Amniotic stem cell (primary cell): ENCODE data around the gene TXNDC12.
"Not testable (repeated sequence)": the region's sequence is repeated elsewhere in the genome, so short reads cannot be mapped to it uniquely, and the experiment has no call there.

Experiments used
- DNase-seq: peaks from one replicate; lab custom pipeline; 2025; lab: John Stamatoyannopoulos, UW

The TXNDC12 gene

DNA sequence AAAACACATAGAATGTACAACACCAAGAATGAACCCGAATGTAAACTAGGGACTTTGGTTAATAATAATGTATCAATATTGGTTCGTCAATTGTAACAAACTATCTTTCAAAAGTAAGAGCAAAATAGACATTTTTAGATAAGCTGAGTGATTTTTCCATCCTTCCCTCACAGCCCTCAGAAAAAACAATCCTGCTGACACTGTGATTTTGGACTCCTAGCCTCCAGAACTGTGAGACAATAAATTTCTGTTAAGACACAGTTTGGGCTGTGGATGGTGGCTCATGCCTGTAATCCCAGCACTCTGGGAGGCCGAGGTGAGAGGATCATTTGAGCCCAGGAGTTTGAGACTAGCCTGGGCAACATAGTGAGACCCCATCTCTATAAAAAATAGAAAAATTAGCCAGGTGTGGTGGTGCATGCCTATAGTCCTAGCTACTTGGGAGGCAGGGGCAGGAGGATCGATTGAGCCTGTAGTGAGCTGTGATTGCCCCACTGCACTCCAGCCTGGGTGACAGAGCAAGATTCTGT is 9.3 kb downstream of the TXNDC12 start:
- not testable (repeated sequence) for DNase-seq

DNA sequence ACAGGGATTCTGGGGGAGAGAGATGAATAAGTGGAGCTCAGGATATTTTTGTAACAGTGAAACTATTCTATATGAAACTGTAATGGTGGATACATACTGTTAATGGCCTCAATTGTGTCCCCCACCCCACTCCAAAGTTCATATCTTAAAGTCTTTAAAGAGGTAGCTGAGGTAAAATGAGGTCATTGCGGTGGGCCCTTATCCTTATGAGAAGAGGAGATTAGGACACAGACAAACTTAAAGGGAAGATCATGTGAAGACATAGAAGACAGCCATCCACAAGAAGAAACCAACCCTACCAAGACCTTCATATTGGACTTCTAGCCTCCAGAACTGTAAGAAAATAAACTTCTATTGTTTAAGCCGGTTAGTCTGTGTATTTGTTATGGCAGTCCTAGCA is 9.8 kb downstream of the TXNDC12 start:
- no peak for DNase-seq

GRCh38 chr1:52041551-52042185 is 13.3 kb downstream of the TXNDC12 start:
- no peak for DNase-seq

DNA sequence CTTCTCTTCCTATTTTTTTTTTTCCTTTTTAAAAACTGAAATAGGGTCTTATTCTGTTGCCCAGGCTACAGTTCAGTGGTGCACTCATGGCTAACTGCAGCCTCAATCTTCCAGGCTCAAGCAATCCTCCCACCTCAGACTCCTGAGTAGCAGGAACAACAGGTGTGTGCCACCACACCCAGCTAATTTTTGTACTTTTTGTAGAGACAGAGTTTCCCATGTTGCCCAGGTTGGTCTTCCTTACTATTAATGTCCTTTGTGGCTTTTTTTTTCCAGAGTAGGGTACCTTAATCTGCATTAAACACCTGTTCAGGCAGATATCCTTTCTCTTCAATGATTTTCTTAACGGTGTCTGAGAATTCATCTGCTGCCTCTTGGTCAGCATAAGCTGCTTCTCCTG is 17.1 kb downstream of the TXNDC12 start:
- no peak for DNase-seq

DNA sequence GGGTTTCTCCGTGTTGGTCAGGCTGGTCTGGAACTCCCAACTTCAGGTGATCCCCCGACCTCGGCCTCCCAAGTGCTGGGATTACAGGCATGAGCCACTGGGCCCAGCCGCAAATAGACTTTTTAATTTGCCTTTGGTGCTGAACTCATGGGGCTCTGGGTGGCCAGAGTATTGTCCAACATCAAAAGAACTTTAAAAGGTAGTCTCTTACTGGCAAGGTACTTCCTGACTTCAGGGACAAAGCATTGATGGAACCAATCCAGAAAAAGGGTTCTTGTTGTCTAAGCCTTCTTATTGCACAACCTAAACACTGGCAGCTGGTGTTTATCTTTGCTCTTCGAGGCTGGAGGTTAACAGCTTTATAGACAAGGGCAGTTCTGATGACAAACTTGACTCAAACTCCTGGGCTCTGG is 17.6 kb downstream of the TXNDC12 start:
- DNase-seq: no peak

DNA sequence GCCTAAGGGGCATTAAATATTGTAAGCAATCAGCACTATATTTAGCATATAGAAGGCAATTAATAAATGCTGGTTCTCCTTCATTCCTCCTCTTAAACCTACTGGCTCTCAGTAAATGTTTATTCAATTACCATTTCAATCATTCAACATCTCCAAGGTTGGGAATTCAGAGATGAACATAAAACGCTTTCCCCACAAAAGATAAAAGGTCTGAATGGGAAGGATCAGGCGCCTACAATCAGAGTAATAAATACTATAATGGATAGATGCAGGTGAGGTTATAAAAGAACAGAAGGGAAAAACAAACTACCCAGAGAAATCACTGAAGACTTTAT is 21.0 kb downstream of the TXNDC12 start:
- DNase-seq: no peak

DNA sequence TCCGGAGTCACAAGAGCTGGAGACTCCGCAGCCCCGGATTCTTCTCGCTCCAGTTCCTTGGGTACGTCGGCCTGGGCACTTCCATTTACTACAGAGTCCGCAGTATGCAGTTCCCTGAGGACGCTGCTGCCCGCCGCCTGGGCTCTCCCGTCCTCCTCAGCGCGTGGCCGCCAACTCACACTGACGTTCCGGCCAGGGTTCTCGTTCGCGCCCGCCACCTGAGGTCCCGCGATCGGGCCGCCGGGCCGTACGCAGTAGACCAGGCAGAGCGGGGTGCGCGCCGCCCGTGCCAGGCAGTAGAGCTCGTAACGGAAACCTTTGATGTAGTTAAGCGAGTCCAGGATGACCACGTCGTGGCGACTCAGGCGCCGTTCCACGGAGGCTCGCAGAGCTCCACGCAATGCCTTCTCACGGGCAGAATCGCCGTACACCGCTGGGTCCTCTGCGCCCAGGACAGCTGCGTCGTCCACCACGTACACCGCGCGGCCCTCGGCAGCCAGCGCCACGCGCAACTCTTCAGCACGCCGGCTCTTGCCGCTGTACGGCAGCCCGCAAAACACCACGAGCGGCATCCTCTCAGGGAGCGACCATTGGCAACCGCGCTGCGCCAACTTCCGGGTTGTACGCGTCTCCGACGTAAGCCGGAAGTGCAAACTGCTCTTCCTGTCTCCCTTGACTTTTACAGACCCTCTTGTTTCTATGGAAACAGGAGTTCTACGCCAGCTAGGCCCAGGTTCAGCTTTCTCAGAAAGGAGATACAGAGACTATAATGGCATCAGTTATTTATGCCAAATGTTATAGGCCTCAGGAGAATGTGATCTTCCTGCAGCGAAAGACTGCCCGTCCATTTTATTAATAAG is 21.6 kb downstream of the TXNDC12 start, which contains the start of gene KTI12:
TSS of gene KTI12 (minus strand) at position 621 of the 860 bp plus-strand sequence. CDS start at position 572, 49 bp downstream.
- peak; percentile 70 for DNase-seq

DNA sequence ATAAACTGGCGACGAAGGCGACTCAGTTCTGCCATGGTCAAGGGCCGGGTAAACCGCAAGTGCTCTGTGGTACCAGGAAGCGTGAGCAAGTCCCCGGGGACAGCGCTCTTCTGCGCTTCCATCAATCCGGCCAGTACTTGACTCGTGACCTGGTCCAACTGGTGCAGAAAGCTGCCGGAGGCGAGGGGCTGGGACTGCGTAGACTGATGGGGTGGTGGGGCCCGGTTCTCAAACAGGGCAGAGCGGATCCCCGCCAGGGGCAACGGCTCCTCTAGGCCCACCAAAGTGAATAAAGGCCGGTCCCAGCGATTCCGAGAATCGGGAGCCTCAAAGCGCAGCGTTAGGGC is 22.2 kb downstream of the TXNDC12 start:
- DNase-seq: no peak

DNA sequence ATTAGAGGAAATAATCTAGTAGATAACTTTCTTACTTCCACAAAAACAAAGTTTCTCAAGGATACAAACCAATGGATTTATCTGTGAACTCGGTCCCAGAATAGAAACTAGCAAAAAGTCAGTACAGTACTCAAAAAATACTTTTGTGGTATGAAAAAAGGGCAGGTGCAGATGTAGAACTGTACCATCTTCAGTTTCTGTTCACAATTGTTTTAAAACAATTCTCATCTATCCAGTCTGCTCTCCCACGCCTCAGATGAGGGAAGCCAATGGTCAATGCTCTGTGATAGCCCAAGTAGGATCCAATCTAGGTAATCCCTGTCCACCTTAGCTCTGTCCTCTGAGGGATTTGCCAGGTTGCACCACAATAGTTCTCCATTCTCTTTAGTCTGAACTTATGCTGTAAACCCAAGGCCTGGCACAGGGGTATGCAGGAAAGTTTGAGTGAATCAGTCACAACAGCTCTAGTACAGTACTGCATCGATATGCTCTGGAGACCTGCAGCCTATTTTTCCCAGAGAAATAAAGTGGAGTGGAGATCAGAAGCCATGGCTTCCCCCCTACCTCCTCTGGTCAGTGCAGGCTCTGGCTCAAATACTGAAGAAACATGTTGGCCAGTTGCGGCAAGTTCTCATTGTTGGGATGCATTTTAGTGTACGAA is 22.7 kb downstream of the TXNDC12 start:
- no peak for DNase-seq

DNA sequence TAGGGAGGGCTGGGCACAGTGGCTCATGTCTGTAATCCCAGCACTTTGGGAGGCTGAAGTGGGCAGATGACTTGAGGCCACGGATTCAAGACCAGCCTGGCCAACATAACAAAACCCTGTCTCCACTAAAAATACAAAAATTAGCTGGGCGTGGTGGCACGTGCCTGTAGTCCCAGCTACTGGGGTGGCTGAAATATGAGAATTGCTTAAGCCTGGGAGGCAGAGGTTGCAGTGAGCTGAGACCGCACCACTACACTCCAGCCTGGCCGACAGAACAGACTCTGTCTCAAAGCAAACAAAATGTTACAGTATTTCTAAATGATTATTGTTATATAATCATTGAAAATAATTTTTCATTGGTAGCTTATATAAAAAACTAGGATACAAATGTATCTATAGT is 26.2 kb downstream of the TXNDC12 start:
- not testable (repeated sequence) for DNase-seq

DNA sequence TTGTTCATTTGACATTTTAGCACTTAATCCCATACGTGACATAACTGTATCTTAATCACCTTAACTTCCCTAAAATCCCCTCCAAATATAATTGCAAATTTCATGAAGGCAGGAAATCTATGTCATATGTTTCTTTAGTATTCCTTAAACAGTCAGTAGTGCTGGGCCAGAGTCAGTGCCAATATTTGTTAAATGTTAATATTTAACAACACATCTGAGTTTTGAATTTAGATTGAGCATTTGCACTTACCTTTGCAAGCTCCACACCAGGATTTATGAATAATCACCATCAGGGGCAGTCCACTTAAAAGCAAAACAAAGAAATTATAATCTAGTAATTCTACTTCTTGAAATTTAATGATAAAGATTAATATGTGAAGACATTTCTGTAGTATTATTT is 26.7 kb downstream of the TXNDC12 start:
- no peak for DNase-seq

DNA sequence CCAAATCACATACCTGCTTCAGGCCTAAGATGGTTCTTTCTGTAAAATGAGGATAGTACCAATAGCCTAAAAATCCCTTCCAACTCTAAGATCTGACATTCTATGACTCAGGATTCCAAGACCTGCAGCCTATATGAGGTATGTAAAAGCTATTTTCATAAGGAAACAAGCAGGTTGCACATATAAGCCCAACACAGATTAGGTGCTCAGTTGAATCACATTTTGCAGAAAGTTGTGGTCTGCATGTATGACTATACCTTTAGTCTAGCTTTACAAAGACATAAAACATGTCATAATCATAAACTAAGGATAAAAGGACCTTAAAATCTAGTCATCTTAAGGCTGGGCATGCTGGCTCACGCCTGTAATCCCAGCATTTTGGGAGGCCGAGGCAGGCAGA is 28.7 kb downstream of the TXNDC12 start:
- no peak for DNase-seq

DNA sequence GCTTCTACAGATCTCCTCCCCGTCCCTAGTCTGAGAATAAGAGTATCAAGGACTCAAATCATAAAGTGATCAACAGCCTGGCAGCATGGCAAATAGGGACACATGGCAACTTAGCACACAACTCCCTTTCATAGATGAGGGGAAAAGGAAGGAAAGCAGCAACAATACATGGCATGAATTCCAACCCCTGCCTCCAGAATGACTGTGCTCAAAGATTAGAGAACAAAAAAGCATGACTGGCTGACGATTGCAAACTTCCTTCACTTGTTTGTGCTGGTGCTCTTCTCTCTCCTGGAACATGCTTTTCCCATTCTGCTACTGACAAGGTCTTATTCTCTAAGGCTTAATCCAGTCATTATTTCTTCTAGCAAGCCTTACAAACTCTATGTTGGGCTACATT is 32.9 kb downstream of the TXNDC12 start:
- DNase-seq: no peak

DNA sequence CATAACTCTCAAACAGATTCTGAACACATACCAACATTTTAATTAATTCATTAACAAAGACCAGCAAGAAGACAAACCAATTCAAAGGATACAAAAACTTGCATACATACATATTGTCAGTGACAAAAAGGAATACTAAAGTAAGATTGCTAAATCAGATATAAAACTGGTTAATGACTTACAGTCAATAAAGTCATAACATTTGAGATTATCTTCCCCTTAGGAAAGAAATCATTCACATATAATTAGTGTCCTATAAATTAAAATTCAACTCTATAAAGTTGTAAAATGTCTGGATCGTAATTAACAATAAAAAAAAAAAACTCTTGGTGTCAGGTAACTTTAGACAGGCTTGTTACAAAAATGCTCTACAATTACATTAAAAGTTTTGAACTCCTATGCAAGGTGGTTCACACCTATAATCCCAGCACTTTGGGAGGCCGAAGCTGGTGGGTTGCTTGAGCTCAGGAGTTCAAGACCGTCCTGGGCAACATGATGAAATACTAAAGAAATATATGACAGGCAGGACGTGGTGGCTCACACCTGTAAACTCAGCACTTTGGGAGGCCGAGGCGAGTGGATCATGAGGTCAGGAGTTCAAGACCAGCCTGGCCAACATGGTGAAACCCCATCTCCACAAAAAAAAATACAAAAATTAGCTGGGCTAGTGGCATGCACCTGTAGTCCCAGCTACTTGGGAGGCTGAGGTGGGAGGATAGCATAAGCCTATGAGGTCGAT is 46.8 kb downstream of the TXNDC12 start:
- DNase-seq: no peak

- no peak for DNase-seq
Observed at GRCh38 chr1:52007215-52008002, 47.6 kb downstream of the TXNDC12 start.

DNA sequence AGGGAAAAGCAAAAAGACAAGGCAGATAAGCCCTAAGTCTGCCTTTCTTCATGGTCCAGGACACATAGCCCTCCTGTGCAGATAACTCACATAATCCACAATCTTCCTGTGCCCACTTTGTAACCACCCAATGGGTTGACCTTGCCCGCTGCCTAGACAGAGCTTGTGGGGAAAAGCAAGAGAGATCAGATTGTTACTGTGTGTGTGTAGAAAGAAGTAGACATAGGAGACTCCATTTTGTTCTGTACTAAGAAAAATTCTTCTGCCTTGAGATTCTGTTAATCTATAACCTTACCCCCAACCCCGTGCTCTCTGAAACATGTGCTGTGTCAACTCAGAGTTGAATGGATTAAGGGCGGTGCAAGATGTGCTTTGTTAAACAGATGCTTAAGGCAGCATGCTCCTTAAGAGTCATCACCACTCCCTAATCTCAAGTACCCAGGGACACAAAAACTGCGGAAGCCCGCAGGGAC is 48.9 kb downstream of the TXNDC12 start:
- not testable (repeated sequence) for DNase-seq

- peak; percentile 41 for DNase-seq
Observed at GRCh38 chr1:52005548-52005947, 49.4 kb downstream of the TXNDC12 start.

DNA sequence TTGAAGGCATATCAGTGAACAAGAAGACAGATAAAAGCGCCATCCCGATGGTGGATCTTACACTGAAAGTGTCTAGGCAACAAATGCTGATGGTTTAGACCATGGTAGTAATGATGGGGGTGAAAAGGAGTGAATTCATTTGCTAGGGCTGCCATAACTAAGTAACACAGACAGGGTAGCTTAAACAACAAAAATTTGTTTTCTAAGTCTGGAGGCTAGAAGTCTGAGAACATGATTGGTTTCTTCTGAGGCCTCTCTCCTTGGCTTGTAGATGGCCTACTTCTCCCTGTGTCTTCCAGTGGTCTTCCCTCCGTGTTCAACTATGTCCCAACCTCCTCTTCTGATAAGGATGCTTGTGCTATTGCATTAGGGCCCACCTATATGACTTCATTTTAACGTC is 51.1 kb downstream of the TXNDC12 start:
- DNase-seq: no peak

GRCh38 chr1:52002038-52002917 is 52.7 kb downstream of the TXNDC12 start:
- DNase-seq: peak; percentile 82

- DNase-seq: no peak
Observed at GRCh38 chr1:51998701-51999100, 56.3 kb downstream of the TXNDC12 start.
